Omental fat pad (tissue), 4 donors: ENCODE measurements around the gene MFSD6L. TPM values are rescaled to one million over a fixed set of nuclear protein-coding genes. Genes with fewer than 3 reads are reported as not detected.
A peak's percentile ranks its signal among the peaks of the same experiment; 100 is the strongest.

Experiments
- ATAC-seq: fragments of 150-250 bp; one replicate; pipeline ENCODE4 v1.9.1; 2016; ENCODE audit warnings: mild to moderate bottlenecking, moderate library complexity; ENCODE audit not compliant: low FRiP score
- DNase-seq: peaks from one replicate; pipeline ENCODE4 v3.0.0-alpha.2; 2019; ENCODE audit warnings: low spot score
- total RNA-seq, 4 donors: library from RNA; depleted of rRNA; stranded (reverse); fragments of >200 nt; gene quantifications; one replicate each; pipeline ENCODE4 v1.1.0, GENCODE V29; 2016
- TF ChIP-seq, protein P1 (sequence below), 3 donors: fragments of 450-650 bp; IDR thresholded peaks; one replicate each; pipeline ENCODE4 v1.5.1; 2016 to 2017; ENCODE audit warnings: antibody characterized with exemption in 3 of 3, mild to moderate bottlenecking in 3 of 3, moderate library complexity in 2 of 3

The MFSD6L gene
- total RNA-seq, 4 donors from 2014 or later = 0.24 to 0.25 TPM; not detected in 2

DNA sequence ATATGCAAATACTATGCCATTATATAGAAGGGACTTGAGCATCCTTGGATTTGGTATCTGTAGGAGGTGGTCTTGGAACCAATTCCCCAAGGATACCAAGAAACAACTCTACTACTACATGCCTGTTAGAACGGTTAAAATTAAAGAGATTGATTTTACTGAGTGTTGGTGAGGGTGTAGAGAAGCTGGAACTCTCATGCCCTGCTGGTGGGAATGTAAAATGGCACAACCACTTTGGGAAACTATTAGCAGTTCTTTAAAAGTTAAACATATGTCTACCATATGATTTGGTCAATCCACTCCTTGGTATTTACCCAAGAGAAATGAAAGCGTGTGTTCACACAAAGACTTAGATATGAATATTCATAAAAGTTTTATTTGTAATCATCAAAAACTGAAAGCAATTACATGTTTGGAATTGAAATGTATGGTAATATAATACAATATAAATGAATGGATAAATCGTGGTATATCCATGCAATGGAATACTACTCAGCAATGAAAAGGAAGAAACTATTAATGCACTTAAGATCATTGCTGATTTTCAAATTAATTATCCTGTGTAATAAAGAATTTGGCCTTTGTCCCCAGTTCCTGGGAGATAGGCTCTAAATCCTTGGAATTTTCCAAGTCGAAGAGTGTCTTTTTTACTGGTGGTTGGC is 7.8 kb downstream of the MFSD6L start:
- TF ChIP-seq, protein P1, sequence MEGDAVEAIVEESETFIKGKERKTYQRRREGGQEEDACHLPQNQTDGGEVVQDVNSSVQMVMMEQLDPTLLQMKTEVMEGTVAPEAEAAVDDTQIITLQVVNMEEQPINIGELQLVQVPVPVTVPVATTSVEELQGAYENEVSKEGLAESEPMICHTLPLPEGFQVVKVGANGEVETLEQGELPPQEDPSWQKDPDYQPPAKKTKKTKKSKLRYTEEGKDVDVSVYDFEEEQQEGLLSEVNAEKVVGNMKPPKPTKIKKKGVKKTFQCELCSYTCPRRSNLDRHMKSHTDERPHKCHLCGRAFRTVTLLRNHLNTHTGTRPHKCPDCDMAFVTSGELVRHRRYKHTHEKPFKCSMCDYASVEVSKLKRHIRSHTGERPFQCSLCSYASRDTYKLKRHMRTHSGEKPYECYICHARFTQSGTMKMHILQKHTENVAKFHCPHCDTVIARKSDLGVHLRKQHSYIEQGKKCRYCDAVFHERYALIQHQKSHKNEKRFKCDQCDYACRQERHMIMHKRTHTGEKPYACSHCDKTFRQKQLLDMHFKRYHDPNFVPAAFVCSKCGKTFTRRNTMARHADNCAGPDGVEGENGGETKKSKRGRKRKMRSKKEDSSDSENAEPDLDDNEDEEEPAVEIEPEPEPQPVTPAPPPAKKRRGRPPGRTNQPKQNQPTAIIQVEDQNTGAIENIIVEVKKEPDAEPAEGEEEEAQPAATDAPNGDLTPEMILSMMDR (IDR thresholded peaks at IDR 0.05) = no peak
- DNase-seq (no peak), ATAC-seq (no peak)

DNA sequence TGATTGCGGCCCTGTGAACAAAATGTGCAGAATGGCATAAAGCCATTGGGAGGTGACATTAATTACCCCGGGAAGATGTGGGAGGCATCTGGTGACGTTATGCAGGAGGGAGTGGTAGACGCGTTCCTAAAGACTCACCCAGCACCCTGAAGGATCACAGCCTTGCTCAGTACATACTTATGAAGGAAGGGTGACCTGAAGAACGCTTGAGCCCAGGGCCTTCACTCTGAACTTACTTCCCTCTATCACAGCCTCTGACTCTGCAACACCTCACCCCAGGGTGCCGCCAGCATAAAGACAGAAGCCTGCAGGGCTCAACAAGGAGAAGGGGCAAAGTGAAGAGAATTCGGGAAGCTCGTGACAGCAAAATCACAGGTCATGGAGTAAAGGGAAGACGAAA is 9.4 kb downstream of the MFSD6L start:
- ATAC-seq (no peak), DNase-seq (no peak)
- TF ChIP-seq, protein P1 (IDR thresholded peaks at IDR 0.05) = no peak

DNA sequence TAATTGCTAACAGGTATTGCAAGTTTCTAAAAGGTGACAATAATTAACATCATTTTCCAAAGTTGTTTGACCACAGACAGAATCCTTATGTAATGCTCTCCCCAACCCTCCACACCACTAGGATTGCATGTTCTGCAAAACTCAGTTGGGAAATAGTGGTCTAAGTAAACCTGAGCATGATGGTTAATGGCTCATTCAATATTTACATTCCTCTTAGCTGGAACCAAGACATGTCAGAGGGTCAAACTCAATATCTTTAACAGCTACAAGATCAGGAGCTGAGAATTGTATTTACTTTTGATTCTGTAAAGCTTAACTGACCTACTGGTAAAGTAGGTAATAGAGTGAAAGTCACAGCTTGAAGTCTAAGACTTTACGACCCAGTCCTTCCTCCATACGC is 10.2 kb downstream of the MFSD6L start:
- no peak for DNase-seq
- TF ChIP-seq, protein P1 (IDR thresholded peaks at IDR 0.05) = no peak
- ATAC-seq = no peak

DNA sequence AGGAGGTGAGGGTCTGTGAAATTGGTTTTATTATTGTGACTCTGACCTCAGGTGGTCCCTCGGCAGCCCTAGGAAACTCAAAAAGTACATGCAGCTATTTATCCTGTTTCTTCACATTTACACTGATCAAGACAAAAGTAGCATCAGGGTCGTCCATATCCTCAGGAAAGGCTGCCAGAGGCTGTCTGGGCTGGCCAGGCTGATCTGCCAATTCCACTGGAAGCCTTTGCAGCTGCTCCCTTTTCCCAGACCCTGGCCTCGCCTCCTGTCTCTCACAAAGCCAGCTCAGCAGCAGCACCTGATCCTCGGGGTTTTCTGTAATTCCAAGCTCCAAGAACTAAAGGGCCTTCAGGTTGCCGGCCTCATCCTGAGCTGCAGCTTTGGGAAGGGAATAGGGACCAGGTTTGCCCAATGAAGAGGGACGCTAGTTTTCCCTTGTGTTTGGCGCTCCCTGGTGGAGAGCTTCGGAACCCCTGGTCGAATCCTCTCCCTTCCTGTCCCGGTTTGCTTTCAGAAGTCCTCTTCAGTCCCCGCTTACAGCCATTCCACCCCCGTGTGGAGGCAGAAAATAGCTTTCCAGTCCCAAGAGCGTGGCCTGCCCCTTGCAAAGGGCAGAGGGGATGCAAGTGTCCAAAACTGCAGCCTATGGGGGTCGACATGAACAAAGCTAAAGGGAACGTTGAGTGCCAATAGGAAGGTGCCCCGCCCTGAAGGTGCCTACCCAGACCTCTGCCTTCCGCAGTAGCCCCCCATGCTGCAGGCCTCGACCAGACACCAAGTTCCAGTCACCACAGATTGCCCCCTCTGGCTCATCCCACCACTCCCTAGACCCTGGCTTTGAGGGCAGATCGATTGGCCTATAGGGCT is 13.4 kb downstream of the MFSD6L start:
- TF ChIP-seq, protein P1 (IDR thresholded peaks at IDR 0.05) = peak in 1 of 3 donors; percentile 30
- DNase-seq = peak; percentile 89
- ATAC-seq = peak; percentile 83

DNA sequence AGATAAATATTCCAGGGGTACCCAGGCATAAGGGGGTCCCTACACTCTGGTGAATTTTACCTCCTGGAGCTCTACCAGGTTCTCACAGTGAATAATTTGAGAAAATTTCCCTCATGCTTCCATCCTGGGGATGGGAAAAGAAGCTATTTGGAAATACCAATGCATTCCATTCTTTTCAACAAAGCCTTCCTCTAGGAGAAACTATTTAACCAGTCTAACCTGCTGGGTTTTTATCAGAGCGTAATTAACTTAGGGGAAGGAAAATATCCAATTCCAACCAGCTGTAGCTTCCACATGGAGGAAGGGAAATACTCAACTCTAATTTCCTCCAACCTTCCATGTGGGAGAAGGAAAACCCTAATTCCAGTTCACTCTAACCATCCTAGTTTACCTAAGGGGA is 17.0 kb downstream of the MFSD6L start:
- ATAC-seq (no peak), DNase-seq (no peak)
- TF ChIP-seq, protein P1 (IDR thresholded peaks at IDR 0.05) = no peak

DNA sequence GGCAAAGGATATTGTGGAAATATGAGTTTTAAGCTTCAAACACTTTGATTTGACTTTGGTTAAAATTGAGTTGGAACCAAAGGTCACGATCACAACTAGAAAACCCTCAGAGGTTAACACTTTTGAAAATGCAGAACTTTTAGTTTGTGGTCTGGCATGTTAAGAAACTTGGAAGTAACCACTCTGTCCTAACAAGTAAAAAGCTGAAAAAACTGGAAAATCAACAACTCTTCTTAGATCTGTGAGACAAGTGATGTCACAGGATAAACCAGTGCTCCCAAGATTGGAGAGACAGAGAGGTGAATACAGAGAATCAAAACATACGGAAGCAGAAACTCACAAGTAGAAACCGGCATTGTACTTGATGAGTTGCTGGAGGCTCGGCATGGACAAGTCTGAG is 17.4 kb downstream of the MFSD6L start:
- TF ChIP-seq, protein P1 (IDR thresholded peaks at IDR 0.05) = no peak
- DNase-seq = no peak
- ATAC-seq = no peak
